GM10847 (cell line): Measurements from ENCODE around the gene LFNG.

ENCODE experiments used
- POLR2A ChIP-seq: IDR thresholded peaks from 2 replicates; pipeline ENCODE4 v1.6.1; 2011; ENCODE audit not compliant: insufficient read length; ENCODE audit errors: extremely low read depth

The LFNG gene

DNA sequence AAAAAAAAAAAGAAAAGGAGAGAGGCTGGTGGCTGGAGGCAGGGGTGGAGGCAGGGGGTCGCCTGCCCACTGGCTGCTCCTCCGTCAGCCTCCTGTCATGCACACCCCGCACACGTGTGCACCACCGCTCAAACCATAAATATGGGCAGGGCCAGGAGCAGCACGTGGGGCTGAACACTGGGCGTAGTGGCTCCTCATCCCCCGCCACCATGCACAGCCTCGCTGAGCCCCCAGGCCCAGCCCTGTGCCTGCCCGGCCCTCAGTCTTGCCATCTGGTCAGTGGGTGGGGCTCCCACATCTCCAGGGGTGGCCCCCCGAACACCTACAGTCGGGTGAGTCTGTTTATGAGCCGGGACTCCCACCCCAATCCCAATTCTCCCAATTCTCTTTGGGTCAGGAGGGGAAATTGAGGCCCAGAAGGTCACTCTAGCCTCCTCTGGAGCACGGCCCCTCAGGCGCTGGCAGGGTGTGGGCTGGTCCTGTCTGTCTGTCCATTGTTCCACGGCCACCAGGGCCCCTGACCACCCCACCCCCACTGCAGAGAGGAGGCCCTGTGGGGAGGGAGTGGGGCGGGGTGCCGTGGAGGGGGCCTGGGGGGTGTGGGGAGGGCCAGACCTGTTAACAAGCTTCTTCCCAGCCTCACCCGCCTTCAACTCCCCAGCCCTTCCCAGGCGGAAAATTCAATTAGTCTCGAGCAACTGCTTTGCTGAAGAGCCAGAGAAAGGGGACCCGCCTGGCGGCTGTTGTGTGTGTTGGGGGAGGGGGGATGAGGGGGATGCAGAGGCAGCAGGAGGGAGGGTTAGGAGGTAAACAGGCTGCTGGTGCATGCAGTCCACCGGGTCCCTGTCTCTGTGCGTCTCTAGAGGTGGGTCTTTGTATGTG lies 23.9 kb upstream of the LFNG start:
- TF ChIP-seq POLR2A: no peak

GRCh38 chr7:2496375-2496774 lies 23.2 kb upstream of the LFNG start:
- no peak for TF ChIP-seq POLR2A

DNA sequence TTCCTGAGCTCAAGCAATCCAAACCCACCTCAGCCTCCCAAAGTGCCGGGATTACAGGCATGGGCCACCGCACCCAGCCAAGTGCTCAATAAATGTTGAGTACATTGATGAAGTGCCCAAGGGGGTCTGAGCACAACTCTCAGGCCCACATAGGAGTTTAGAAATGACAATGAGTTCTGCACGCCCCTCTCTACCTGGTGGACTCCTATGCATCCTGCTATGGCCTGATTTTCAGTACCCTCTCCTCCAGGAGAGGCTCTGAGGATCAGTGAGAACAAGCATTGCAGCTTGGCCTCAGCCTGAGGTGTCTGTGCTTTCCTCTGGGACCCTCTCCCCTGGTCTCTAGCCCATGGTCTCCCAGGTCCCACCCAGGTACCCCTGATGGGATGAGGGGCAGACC lies 22.5 kb upstream of the LFNG start:
- no peak for TF ChIP-seq POLR2A

GRCh38 chr7:2497500-2498336 lies 21.9 kb upstream of the LFNG start:
- no peak for TF ChIP-seq POLR2A

GRCh38 chr7:2498708-2499107 lies 20.9 kb upstream of the LFNG start:
- TF ChIP-seq POLR2A: no peak

- TF ChIP-seq POLR2A: no peak
Measured at GRCh38 chr7:2499181-2499580, 20.4 kb upstream of the LFNG start.

DNA sequence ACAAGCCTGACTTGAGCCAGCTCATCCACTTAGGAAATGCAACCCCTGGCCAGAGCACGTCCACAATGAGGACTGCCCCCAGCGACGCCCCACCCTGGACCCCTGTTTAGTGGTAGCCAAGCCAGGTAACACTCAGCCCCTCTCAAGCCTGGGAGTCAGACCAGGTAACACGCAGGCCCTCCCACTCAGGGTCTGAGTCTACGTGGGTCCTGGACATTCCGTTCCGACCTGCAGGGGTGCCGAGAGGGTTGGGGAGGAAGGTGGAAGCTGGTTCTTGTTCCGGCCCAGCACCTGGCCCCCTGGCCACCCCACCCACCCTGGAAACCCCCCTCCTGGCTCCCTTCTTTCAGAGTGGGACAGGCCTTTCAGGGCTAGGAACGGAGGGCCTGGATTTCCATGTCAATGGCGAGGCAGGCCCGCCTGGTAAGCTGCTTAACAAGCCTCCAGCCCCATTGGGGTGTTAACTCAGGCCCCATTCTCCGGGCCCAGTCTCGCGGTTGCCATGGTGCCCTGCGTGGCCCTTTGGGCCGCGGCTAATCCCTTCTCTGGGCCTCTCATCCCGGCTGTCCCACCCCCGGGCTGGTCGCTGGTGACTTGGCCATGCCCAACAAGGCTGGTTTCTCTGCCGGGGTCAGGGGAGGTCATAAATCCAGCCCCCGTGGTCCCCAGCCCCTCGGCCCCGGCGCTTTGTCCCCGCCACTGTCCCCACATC lies 19.7 kb upstream of the LFNG start:
- no peak for TF ChIP-seq POLR2A

- no peak for TF ChIP-seq POLR2A
Measured at GRCh38 chr7:2500701-2501100, 18.9 kb upstream of the LFNG start.

DNA sequence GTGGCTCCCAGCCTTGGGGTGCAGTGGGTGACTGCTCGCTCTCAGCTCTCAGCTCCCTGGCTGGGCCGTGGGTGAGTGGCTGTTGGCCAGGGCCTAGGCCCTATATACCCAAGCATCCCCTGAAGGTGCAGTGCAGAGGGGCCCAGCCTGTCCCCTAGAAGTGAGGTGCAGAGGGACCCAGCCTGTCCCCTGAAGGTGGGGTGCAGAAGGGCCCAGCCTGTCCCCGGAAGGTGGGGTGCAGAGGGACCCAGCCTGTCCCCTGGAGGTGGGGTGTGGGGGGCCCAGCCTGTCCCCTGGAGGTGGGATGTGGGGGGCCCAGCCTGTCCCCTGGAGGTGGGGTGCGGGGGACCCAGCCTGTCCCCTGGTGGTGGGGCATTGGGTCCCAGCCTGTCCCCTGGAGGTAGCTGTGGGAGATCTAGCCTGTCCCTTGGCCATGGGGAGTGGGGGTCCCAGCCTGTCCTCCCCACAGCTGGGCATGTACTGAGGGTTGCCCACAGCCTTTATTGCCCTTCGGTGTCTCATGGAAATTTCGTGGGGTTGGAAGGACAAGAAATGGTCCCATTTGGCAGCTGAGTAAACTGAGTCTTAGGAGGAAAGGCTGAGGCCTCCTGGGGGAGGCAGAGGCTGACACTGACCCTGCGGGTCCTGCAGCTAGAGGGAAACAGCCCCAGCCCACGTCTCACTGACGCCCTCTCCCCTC lies 17.5 kb upstream of the LFNG start:
- TF ChIP-seq POLR2A: no peak

DNA sequence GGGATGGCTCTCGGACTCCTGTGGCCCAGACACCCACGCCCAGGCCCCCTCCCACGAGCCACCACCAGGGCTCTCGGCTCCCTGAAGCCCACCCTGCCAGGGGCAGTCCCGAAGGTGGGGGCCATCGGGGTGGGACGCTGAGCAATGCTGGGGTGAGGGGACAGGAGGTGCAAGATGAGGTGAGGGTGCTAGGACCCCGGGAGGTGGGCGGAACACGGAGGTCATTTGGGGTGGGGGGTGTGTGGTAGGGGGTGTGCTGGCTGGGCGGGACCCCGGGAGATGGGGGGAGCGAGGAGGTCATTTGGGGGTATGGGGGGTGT lies 17.0 kb upstream of the LFNG start:
- no peak for TF ChIP-seq POLR2A

GRCh38 chr7:2503056-2503941 lies 16.3 kb upstream of the LFNG start:
- no peak for TF ChIP-seq POLR2A

GRCh38 chr7:2504128-2504888 lies 15.3 kb upstream of the LFNG start:
- no peak for TF ChIP-seq POLR2A

- TF ChIP-seq POLR2A: no peak
Measured at GRCh38 chr7:2504889-2505375, 14.6 kb upstream of the LFNG start.
